ENCODE measurements around the gene MAML2. TPM values are rescaled to one million over a fixed set of nuclear protein-coding genes. Genes with fewer than 3 reads are reported as not detected.
A peak's percentile ranks its signal among the peaks of the same experiment; 100 is the strongest.

Gene MAML2
- total RNA-seq, 1 experiment from 2014 or later, result 2.7 TPM

DNA sequence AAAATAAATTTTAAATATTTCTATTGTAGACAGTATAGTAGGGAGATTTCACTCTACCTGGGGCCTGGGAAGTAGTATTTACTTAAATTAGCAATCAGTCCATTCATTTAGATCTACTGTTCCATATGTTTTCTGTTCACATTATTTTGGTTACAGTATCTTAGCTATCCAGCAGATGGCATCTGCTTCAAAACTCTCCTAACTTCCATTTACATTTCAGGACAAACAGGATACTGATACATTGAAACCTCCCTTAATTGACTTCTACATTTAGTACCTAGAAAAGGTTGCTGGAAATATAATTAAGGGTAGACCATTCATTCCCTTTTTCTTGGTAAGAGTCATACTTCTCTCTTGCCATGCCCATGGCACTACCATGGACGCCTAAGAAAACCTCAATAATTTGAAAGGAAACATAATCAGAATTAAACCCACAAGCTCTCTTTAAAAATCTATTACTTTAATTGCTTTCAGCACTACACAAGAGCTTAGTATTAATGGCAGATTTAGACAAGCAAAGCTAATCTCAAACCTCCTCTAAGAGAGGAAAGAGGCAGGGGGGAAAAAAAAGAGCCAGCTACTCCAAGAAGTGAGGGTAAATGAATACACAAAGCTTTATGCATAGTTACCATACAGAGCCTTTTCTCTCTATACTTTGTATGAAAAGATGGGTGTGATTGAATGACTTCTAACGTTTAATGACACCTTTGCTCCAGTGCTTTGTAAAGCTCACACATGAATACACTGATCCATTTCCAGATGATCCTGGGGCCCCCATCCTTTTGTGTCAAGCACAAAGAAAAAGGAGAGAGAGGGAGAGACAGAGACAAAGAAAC is 287.9 kb downstream of the MAML2 start:
- Histone ChIP-seq H3K18ac (ENCODE audit: insufficient read length, low read depth, low read length) (no peak overlapping the region), H3K4ac (ENCODE audit: low read depth, low read length) (no peak overlapping the region), H3K79me1 (ENCODE audit: insufficient read depth, low read depth, low read length, poor library complexity, severe bottlenecking) (no peaks in the 10 kb centered on the region), H2BK20ac (ENCODE audit: low read depth, low read length, poor library complexity, severe bottlenecking) (no peak overlapping the region), H3K9ac (ENCODE audit: extremely low read depth, insufficient read length, low read length) (no peak overlapping the region), H3K27me3 (ENCODE audit: insufficient read depth, low read length) (no peaks in the 10 kb centered on the region), H3K9me3 (ENCODE audit: control insufficient read depth, low read depth, low read length) (no peaks in the 10 kb centered on the region), H2BK12ac (ENCODE audit: insufficient read length, low read depth, low read length) (no peak overlapping the region), H3K23me2 (ENCODE audit: insufficient read length, low read depth, low read length, poor library complexity, severe bottlenecking) (no peaks in the 10 kb centered on the region), H2AFZ (ENCODE audit: low read length) (no peak overlapping the region), H3K23ac (ENCODE audit: insufficient read length, low read depth, low read length) (no peak overlapping the region), H3K4me1 (ENCODE audit: insufficient read depth, low read length) (peaks cover 2% of the 10 kb centered on the region; the same call in 1 of the 2 replicates), H3K27ac (ENCODE audit: insufficient read length, low read depth, low read length) (no peak overlapping the region), H3T11ph (ENCODE audit: low read length) (no peak overlapping the region), H4K20me1 (ENCODE audit: control insufficient read depth, insufficient read depth, insufficient read length) (no peaks in the 10 kb centered on the region), H2AK5ac (ENCODE audit: insufficient read length, low read length) (no peak overlapping the region), H2BK120ac (ENCODE audit: low read depth, low read length, poor library complexity, severe bottlenecking) (no peak overlapping the region), H4K5ac (ENCODE audit: insufficient read length, low read depth, low read length) (no peak overlapping the region), H2BK5ac (ENCODE audit: insufficient read length, low read length) (no peak overlapping the region), H4K8ac (replicated peaks; ENCODE audit: insufficient read length, low read depth, low read length) (no peak overlapping the region), H3K79me2 (ENCODE audit: insufficient read depth, low read length) (no peaks in the 10 kb centered on the region), H3K4me2 (ENCODE audit: insufficient read depth, insufficient read length, low read length) (no peak overlapping the region), H2BK15ac (ENCODE audit: low read depth, low read length) (no peak overlapping the region), H4K91ac (ENCODE audit: insufficient read length, low read depth, low read length) (no peak overlapping the region), H3K14ac (ENCODE audit: insufficient read depth, low read length) (no peak overlapping the region), H3K56ac (ENCODE audit: insufficient read length, low read depth, low read length) (no peak overlapping the region)
- no peak for DNase-seq
- Mint-ChIP-seq H3K27me3 (ENCODE audit: low read depth) (no peaks in the 10 kb centered on the region), H3K36me3 (ENCODE audit: insufficient read depth in 1 of 3, low read depth in 3 of 3) (no peaks in the 10 kb centered on the region), H3K4me1 (peaks cover 22 to 28% of the 10 kb centered on the region in 2 experiments), H3K4me3 (no peak overlapping the region), H3K9me3 (no peaks in the 10 kb centered on the region), H3K27ac (peak overlapping the region; percentile 6 to 86 (median 78); a peak in 5 of 7 replicates)
- no CpG with 5 or more reads among the region's 2 CpGs for WGBS (ENCODE audit: extremely low coverage, insufficient read length, low lambda C conversion rate)
- TF ChIP-seq, protein P1, sequence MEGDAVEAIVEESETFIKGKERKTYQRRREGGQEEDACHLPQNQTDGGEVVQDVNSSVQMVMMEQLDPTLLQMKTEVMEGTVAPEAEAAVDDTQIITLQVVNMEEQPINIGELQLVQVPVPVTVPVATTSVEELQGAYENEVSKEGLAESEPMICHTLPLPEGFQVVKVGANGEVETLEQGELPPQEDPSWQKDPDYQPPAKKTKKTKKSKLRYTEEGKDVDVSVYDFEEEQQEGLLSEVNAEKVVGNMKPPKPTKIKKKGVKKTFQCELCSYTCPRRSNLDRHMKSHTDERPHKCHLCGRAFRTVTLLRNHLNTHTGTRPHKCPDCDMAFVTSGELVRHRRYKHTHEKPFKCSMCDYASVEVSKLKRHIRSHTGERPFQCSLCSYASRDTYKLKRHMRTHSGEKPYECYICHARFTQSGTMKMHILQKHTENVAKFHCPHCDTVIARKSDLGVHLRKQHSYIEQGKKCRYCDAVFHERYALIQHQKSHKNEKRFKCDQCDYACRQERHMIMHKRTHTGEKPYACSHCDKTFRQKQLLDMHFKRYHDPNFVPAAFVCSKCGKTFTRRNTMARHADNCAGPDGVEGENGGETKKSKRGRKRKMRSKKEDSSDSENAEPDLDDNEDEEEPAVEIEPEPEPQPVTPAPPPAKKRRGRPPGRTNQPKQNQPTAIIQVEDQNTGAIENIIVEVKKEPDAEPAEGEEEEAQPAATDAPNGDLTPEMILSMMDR (conservative IDR thresholded peaks at IDR 0.05), result peak; percentile 72
